HPDE6-E6E7 (cell line): ENCODE results near the gene SLC11A1.

ENCODE experiments used
- DNase-seq: peaks from one replicate; pipeline ENCODE4 v3.0.0; 2011; ENCODE audit warnings: missing footprints; ENCODE audit errors: extremely low spot score

The SLC11A1 gene

GRCh38 chr2:218435003-218435982 is 53.2 kb downstream of the SLC11A1 start:
- DNase-seq: no peak

- DNase-seq: no peak
Observed at GRCh38 chr2:218436992-218437391, 54.9 kb downstream of the SLC11A1 start.

- no peak for DNase-seq
Observed at GRCh38 chr2:218437969-218438368, 55.9 kb downstream of the SLC11A1 start.

GRCh38 chr2:218438596-218438995 is 56.5 kb downstream of the SLC11A1 start:
- no peak for DNase-seq

- DNase-seq: no peak
Observed at GRCh38 chr2:218444692-218445357, 62.8 kb downstream of the SLC11A1 start.

GRCh38 chr2:218445602-218446001 is 63.5 kb downstream of the SLC11A1 start:
- DNase-seq: no peak
